ENCODE results near the gene CYP2F1. TPM values are rescaled to one million over a fixed set of nuclear protein-coding genes. Genes with fewer than 3 reads are reported as not detected.
A peak's percentile ranks its signal among the peaks of the same experiment; 100 is the strongest.

CYP2F1 gene
- total and polyA plus RNA-seq, 2 of the 13 experiments (the other 11 are each of a cell fraction or from before 2014, with no cell fraction given): not detected

- TF ChIP-seq ZNF407 (CRISPR knock-in tag; IDR thresholded peaks at IDR 0.05; ENCODE audit: not compliant biosample characterization) (no peak), ZNF552 (CRISPR knock-in tag; IDR thresholded peaks at IDR 0.05; ENCODE audit: borderline replicate concordance) (no peak), POLR2AphosphoS5 (IDR thresholded peaks at IDR 0.05; ENCODE audit: low read depth, low read length) (no peak), ZNF550 (CRISPR knock-in tag; IDR thresholded peaks at IDR 0.05; ENCODE audit: borderline replicate concordance) (no peak), HMGA1 (CRISPR knock-in tag; conservative IDR thresholded peaks at IDR 0.05) (no peak), MIXL1 (CRISPR knock-in tag; IDR thresholded peaks at IDR 0.05) (0 out of 2 replicates have a peak, but pooled peaks have one; percentile 20), ETV6 (CRISPR knock-in tag; conservative IDR thresholded peaks at IDR 0.05) (no peak), ZBED4 (CRISPR knock-in tag; IDR thresholded peaks at IDR 0.05; ENCODE audit: borderline replicate concordance) (peak; percentile 37; the same call in 1 of the 2 replicates), NR2F6 (IDR thresholded peaks at IDR 0.05) (peak; percentile 58), NR2F6 (CRISPR knock-in tag; IDR thresholded peaks at IDR 0.05) (peak; percentile 68), GTF3A (CRISPR knock-in tag; conservative IDR thresholded peaks at IDR 0.05) (no peak), GABPA (IDR thresholded peaks at IDR 0.05; ENCODE audit: low read depth, low read length) (no peak), GABPA (CRISPR knock-in tag; IDR thresholded peaks at IDR 0.05; ENCODE audit: low read depth) (peak; percentile 75; the same call in 1 of the 2 replicates), THAP11 (CRISPR knock-in tag; IDR thresholded peaks at IDR 0.05) (0 out of 2 replicates have a peak, but pooled peaks have one; percentile 18)
Measured at GRCh38 chr19:41166944-41167804, 52.9 kb downstream of the CYP2F1 start (continued).

Data from HepG2 (cell line).